Right lobe of liver (tissue), 4 donors: ENCODE results near the gene CLEC4M.

Experiments used
- POLR2A ChIP-seq: fragments of 450-650 bp; IDR thresholded peaks from one replicate; pipeline ENCODE4 v1.6.1; 2017; ENCODE audit warnings: antibody characterized with exemption, mild to moderate bottlenecking
- TF ChIP-seq, protein P1 (sequence below), 4 donors: fragments of 200-600 bp in 3 of 4; fragments of 450-650 bp in 1 of 4; IDR thresholded peaks; one replicate each; pipeline versions ENCODE4 v1.5.1 to v1.8.0; 2016 to 2022; ENCODE audit warnings: antibody characterized with exemption in 4 of 4, mild to moderate bottlenecking in 2 of 4
- donor health status: DM: no; HTN: no; CAD: no.
- donor health status: DM: no; HTN: no; CAD: no.
- donor health status: DM: no; HTN: yes; CAD: no.

DNA sequence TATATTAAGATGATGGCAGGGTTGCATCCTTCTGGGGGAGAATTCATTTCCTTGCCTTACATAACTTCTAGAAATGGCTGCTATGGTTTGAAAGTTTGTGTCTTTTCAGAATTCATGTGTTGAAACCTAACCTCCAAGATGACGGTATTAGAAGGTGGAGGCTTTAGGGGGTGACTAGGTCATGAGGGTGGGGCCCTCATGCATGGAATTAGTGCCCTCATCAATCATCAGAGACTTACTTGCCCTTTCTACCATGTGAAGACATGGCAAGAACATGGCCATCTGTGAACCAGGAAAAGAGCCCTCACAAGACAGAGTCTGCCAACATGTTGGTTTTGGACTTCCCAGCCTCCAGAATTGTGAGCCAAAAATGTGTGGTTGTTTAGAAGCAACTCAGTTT, 46.3 kb upstream of the CLEC4M start:
- no peak for TF ChIP-seq POLR2A
- TF ChIP-seq, protein P1, sequence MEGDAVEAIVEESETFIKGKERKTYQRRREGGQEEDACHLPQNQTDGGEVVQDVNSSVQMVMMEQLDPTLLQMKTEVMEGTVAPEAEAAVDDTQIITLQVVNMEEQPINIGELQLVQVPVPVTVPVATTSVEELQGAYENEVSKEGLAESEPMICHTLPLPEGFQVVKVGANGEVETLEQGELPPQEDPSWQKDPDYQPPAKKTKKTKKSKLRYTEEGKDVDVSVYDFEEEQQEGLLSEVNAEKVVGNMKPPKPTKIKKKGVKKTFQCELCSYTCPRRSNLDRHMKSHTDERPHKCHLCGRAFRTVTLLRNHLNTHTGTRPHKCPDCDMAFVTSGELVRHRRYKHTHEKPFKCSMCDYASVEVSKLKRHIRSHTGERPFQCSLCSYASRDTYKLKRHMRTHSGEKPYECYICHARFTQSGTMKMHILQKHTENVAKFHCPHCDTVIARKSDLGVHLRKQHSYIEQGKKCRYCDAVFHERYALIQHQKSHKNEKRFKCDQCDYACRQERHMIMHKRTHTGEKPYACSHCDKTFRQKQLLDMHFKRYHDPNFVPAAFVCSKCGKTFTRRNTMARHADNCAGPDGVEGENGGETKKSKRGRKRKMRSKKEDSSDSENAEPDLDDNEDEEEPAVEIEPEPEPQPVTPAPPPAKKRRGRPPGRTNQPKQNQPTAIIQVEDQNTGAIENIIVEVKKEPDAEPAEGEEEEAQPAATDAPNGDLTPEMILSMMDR (IDR thresholded peaks at IDR 0.05), result no peak
